SH-SY5Y (cell line): Measurements from ENCODE around the gene ZNF710.

ENCODE experiments used
- GATA2 ChIP-seq: IDR thresholded peaks from 2 replicates; pipeline ENCODE4 v1.6.1; 2011; ENCODE audit warnings: mild to moderate bottlenecking, low read depth, low read length
- GATA3 ChIP-seq: IDR thresholded peaks from 2 replicates; pipeline ENCODE4 v1.6.1; 2011; ENCODE audit warnings: low read depth, mild to moderate bottlenecking, low read length, moderate library complexity

Gene ZNF710

DNA sequence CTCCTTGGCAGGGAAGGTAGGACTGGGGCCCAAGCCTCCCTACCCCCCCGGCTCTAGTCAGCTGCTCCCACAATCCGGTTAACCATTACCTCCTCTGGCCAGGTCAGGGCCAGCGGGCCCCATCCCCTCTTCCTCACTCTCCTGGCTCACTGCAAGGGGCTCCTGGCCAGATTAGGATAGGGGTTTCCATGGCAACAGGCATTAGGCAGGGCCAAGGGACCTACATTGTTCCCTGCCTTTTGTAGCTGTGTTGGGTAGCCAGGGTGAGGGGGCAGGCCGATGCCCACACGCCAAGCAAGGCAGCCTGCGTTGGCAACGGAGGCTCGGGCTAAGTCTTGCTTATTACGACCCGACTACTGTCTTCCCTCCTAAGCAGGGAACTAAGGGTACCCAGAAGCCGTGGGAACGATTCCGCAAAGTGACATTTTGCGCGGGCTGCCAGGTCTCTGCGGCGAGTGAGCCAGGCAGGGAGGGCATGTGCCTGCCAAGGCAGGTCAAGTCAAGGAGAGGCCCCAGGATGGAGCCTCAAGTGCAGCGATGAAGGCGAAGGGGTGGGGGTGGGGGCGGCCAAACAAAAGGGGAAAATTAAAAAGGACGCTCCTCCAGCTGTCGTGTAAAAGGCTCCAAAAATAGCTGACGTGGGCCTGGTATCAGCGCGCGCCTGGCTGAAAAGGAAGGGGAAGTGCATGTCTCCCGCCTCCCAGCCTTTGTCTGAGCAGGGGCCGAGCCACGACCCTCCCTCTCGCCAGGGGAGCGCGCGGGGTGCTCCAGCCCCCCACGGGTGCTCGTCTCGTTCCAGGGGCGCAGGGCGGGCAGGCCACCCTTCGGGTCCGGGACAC, 100.2 kb downstream of the ZNF710 start:
- TF ChIP-seq GATA3 (no peak), GATA2 (no peak)

DNA sequence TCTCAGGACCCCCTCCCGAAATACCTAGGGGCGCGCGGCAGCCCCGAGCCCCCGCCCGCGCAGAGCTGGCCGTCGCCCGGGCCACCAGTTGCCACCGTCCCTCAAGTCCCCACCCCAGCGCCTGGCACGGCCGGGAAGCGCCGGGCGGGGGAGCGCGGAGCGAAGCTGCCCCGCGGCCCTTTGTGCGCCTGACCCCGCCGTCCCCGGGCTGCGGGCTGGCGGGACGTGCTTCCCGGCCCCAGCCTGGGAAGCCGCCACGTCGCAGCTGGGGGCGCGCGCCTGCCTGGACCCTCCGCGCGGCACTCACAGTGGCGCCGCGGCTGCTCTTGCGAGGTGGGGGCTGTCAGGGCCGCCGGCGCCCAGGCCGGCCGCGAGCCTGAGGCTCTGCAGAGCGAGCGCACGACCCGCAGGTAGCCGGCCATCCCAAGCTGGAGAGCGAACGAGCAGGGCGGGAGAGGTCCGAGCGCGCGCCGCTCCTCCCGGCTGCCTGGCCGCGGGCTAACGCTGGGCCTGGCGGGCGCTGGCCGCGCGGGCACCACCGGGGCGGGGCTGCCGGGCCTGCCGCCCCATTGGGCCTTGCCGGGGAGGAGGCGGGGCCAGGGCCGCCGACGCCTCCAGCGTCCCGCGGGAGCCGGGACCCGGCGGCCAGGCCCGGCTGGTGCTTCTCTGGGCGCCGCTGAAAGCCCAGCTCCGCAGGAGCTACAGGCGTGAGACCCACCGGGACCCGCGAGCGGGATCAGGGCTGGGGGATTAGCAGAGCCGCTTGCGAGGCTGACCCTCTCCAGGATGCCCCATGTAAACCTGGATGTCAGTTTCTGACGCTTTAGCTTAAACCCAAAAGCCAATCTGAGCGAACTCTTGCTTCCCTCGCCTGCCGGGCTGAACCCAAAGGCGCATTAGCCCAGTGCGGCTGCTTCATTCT, 101.1 kb downstream of the ZNF710 start, which contains the start of gene IDH2:
Gene IDH2 (minus strand): TSS at position 500 of the 922 bp plus-strand sequence. CDS start 78 bp downstream, at position 422.
- no peak for TF ChIP-seq GATA2
- TF ChIP-seq GATA3: no peak

GRCh38 chr15:90103701-90104329, 102.7 kb downstream of the ZNF710 start:
- TF ChIP-seq GATA2 (no peak), GATA3 (no peak)

DNA sequence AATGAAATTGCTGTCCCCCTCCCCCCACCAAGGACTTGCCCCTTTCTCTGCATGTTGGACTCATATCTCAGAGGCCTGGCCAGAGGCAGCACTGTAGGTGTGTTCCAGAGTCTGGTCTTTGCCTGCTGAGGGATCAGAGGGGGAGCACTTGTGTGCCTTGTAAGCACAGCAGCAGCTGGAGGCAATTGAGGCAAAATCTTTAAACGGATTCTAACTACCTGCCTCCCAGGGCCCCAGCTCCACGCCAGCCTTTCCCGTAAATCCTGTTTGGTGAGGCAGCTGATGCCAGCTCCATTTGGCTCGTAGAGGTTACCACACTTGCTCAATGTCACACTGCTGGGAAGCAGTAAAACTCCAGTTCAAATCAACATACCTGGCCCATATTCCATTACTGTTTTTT, 103.4 kb downstream of the ZNF710 start:
- TF ChIP-seq GATA3 (no peak), GATA2 (no peak)

DNA sequence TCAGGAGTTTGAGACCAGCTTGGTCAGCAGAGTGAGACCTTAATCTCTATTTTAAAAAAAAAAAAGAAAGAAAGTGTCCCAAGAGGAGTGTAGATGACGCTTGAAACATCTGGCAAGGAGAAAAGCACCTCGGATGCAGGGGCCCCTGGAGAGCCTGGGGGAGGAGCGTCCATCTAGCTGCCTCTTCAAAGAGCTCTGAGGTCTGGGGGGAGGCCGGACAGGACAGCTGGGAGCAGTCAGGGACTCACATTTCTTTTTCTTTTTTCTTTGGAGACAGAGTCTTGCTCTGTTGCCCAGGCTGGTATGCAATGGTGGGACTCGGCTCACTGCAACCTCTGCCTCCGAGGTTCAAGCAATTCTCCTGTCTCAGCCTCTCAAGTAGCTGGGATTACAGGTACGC, 104.4 kb downstream of the ZNF710 start:
- TF ChIP-seq GATA3: no peak
- no peak for TF ChIP-seq GATA2

GRCh38 chr15:90106522-90107117, 105.5 kb downstream of the ZNF710 start:
- peak; percentile 54 for TF ChIP-seq GATA2
- TF ChIP-seq GATA3: no peak

- TF ChIP-seq GATA2: no peak
- no peak for TF ChIP-seq GATA3
Observed at GRCh38 chr15:90113166-90113565, 112.0 kb downstream of the ZNF710 start.

GRCh38 chr15:90114451-90114901, 113.4 kb downstream of the ZNF710 start:
- TF ChIP-seq GATA3 (no peak), GATA2 (no peak)

- no peak for TF ChIP-seq GATA3
- TF ChIP-seq GATA2: no peak
Observed at GRCh38 chr15:90115783-90116182, 114.7 kb downstream of the ZNF710 start.

DNA sequence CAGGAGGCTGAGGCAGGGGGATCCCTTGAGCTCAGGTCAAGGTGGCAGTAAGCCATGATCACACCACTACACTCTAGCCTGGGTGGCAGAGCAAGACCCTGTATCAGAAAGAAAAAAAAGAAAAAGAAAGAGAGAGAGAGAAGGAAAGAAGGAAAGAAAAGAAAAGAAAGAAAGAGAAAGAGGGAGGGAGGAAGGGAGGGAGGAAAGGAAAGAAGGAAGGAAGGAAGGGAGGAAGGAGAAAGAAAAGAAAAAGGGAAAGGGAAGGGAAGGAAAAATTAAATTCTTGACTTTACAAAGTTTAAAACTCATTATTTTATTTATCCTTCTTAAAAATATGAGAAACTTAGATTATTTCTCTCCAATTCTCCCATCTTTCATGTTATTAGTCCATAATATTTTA, 118.2 kb downstream of the ZNF710 start:
- TF ChIP-seq GATA3 (no peak), GATA2 (no peak)

DNA sequence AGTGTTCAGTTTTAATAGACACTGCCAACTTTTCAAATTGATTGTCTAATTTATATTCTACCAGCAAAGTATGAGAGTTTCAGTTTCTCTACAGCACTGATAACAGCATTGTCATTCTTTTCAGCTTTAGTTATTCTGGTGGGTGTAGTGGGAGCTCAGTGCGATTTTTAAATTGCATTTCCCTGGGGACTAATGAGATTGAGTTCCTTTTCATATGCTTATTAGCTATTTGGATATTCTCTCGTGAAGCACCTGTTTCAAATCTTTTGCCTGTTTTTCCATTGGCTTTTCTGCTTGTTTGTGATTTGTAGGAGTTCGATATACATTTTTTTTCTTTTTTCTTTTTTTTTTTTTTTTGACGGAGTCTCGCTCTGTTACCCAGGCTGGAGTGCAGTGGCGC, 120.0 kb downstream of the ZNF710 start:
- TF ChIP-seq GATA3 (no peak), GATA2 (no peak)

DNA sequence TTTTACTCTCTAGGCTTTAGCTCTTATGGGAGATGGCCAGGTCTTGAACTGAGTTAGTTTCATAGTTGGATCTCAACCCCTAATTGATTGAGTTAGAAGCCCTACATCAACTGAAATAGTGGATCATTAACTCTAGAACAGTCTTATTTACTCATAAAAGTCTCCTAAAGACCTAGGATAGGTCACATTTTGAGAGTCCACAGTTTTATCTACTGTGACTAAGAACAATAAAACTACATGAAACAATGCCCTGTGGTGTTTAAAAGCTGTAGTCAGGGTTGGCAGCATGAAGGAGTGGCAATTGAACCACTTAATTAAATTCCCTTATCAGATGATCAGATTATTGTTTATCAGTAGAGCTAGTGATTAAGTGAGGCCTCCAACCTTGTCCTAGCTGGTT, 123.4 kb downstream of the ZNF710 start:
- TF ChIP-seq GATA2 (peak; percentile 8; the same call in 1 of the 2 replicates), GATA3 (no peak)

GRCh38 chr15:90126022-90126421, 124.9 kb downstream of the ZNF710 start:
- no peak for TF ChIP-seq GATA2
- TF ChIP-seq GATA3: no peak
